ENCODE results near the gene CTDSPL.

CTDSPL gene

GRCh38 chr3:37945156-37945806, 83.6 kb downstream of the CTDSPL start:
- no peak for DNase-seq

GRCh38 chr3:37945807-37946530, 84.3 kb downstream of the CTDSPL start:
- peak; percentile 58 for DNase-seq

GRCh38 chr3:37946531-37946889, 84.8 kb downstream of the CTDSPL start:
- no peak for DNase-seq

- no peak for DNase-seq
These were observed 88.2 kb downstream of the CTDSPL start for GRCh38 chr3:37949866-37950265.

GRCh38 chr3:37952564-37952963, 90.9 kb downstream of the CTDSPL start:
- DNase-seq: no peak

DNA sequence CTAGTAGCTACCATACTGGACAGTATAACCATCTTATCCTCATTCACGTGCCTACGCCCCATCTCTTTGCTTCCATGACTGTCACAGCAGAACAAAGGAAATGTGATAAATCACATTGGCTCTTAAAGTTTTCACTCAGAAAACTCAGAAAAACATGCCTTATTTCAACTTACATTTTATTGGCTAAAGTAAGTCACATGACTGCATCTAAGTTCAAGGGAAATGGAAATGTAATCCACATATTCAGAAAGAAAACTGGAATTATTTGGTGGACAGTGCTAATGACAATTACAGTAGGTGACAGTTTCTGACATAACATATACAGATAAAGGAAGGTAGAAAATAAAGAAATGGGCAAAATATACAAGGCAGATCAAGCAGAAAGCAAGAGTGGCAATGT, 91.5 kb downstream of the CTDSPL start:
- DNase-seq: no peak

DNA sequence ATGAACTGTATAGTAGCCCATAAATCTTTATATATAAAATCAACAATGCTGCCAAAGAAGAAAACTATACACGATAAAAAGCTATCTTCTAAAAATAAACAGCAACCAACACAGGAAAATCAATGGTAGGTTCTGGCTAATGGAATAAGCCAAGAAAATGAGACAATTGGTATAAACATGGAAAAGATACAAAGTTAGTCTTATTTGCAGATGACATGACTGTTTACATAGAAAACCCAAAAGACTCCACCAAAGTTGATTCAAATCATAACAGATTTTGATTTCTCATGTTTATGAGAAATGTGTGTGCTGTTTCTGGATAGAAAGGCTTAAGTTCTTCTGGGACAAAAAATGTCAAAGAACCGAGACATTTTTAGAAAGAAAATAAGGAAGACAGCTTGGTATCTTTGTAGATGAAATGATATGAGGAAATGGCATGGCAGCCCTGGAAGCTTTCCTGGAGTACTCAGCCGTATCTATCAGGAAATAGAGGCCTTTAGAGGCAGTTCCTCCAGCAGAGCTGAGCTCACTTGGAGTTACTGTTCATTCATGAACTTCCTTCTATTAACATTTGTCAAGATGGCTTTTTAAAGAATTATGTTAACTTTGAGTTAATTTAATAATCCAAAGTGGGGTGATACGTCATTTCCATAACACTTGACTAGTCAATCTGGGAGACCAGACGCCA, 92.2 kb downstream of the CTDSPL start:
- DNase-seq: no peak

GRCh38 chr3:37954881-37955280, 93.2 kb downstream of the CTDSPL start:
- DNase-seq: no peak

GRCh38 chr3:37955918-37956707, 94.4 kb downstream of the CTDSPL start:
- no peak for DNase-seq

- DNase-seq: no peak
These were observed 95.3 kb downstream of the CTDSPL start for GRCh38 chr3:37956723-37957538.

GRCh38 chr3:37957539-37957936, 95.9 kb downstream of the CTDSPL start:
- DNase-seq: no peak

- DNase-seq: no peak
These were observed 100.1 kb downstream of the CTDSPL start for GRCh38 chr3:37961622-37962431.

GRCh38 chr3:37963016-37963415, 101.3 kb downstream of the CTDSPL start:
- DNase-seq: no peak

DNA sequence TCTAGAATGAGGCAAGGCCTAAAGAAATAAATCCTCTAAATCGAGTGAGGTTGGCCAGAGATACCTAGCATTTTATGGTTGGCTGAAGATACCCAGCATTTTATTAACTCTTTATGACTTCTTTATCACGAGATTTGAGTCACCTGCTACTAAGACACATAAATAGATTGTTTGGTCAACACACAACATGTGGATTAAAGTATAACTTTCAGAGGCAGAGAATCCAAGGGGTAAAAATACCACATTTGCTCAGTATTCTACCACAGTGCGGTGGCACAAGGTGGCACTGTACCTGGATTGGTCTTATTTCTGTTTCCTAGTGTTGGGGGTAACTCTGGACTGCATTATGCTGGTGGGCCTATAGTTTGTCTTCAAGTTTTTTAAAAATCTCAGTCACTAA, 102.0 kb downstream of the CTDSPL start:
- DNase-seq: no peak

GRCh38 chr3:37964146-37964545, 102.5 kb downstream of the CTDSPL start:
- no peak for DNase-seq

DNA sequence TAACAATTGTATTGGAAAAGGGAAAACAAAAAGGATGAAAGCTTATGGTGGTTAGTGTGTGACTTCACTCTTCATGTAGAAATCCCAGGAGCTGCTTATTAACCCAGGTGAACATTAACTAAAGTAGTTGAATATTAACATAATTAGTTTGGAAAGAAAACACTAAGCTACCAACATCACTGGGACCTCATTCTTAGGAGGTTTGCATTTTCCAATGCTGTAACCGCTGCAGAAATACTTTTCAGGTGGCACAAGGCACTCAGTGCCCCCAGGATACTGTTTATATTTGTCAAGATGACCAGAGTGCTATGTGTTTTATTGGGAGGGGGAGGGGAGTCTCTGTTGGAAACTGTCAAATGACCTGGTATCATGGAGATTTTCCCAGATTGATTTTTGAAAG, 103.0 kb downstream of the CTDSPL start:
- no peak for DNase-seq

- no peak for DNase-seq
These were observed 105.7 kb downstream of the CTDSPL start for GRCh38 chr3:37967260-37967881.

DNA sequence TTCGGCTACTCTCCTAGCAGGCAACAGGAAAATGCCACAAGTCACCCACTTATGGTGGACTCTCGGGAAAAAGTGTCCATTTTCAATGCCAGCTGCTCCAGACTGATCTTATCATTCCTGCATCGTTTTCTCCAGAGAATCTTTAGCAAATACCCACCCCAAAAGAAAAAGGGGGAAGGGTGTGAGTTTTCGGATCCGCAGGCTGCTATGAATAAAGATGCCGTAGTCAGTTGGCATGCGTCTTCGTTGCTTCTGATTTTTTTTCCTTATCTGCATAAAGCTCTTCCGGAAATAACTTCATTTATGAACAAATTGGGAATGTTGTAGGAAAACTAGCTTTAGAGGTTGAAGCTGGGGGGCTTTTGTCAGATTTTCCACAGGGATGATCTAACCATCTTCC, 106.5 kb downstream of the CTDSPL start:
- no peak for DNase-seq

GRCh38 chr3:37968813-37969595, 107.3 kb downstream of the CTDSPL start:
- DNase-seq: no peak

DNA sequence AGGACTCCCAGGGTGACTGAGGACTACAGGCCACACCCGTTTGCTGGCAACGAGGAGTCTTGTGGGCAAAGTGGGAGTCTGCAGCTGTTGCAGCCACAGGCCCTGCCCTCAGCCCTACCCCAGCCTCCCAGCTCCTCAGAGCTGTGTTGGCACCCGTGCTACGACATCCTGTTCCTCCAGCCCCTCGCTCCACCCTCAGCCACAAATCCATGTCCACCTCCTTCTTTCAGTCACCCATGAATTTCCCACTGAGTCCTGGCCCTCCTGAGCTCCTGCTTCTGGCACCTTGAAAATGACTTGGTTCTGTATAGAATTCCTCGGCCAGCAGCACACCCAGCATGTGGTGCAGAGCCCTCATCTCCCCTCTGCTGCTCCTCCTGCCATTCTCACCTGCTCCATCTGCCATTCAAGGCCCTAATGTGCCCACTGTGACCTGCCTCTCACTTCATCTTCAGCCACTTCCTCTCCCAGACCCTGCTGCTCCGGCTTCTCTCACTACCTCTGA, 108.0 kb downstream of the CTDSPL start:
- peak; percentile 24 for DNase-seq
